SK-N-SH (cell line): ENCODE data around the gene SLC8A1.
A peak's percentile ranks its signal among the peaks of the same experiment; 100 is the strongest.

Experiments
- CHD2 ChIP-seq: fragments of 150-350 bp; IDR thresholded peaks from 2 replicates; pipeline ENCODE4 v1.6.1; 2018; ENCODE audit warnings: low read length; ENCODE audit not compliant: partially characterized antibody
- GABPA ChIP-seq: IDR thresholded peaks from 2 replicates; pipeline ENCODE4 v1.4.0; 2012; ENCODE audit warnings: low read depth, mild to moderate bottlenecking
- JUND ChIP-seq: IDR thresholded peaks from 2 replicates; pipeline ENCODE4 v1.4.0; 2012
- MAX ChIP-seq: IDR thresholded peaks from 2 replicates; pipeline ENCODE4 v1.4.0; 2012; ENCODE audit warnings: low read depth
- NFIC ChIP-seq: IDR thresholded peaks from 2 replicates; pipeline ENCODE4 v1.4.0; 2012; ENCODE audit warnings: borderline replicate concordance
- POLR2AphosphoS5 ChIP-seq: IDR thresholded peaks from 2 replicates; pipeline ENCODE4 v1.6.1; 2012; ENCODE audit warnings: low read depth, low read length
- TCF12 ChIP-seq: IDR thresholded peaks from 2 replicates; pipeline ENCODE4 v1.4.0; 2012
- TF ChIP-seq, protein P1 (sequence below): IDR thresholded peaks from 2 replicates; pipeline ENCODE4; 2012
- TF ChIP-seq, protein P2 (sequence below): IDR thresholded peaks from 2 replicates; pipeline ENCODE4 v1.4.0; 2012; ENCODE audit warnings: low read depth, borderline replicate concordance
- TF ChIP-seq, protein P3 (sequence below): fragments of 200-600 bp; sonication (generic); IDR thresholded peaks from 2 replicates; pipeline ENCODE4 v1.6.1; 2017; ENCODE audit warnings: antibody characterized with exemption, mild to moderate bottlenecking, moderate library complexity

DNA sequence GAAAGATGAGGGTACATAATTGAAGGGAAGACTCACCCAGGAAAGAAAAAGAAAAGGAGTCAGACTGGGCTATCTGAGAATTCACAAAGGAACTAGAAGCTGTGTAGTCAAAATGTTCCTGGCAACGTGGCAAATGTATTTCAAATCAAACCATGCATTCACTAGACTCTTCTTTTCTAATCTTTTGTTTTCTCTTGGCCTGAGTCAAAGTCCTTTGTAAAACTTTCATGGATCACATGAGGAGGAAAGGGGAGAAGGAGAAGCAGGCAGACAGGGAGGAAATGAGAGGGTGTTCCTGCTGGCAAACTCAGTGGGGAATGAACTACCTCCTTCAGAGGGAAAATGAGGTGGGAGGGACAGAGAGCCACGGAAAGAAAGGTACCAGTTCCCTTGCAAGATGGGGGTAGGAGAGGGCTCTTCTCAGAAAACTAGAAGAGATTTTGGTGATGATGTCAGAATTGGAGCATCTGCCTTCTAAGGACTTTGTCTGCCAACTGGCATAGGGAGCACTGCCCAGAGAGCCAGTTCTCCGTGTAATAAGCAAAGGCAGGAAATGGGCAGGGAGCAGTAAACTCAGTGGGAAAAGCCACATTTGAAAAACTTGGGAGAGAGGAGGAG is 51.4 kb downstream of the SLC8A1 start:
- TF ChIP-seq, protein P1, sequence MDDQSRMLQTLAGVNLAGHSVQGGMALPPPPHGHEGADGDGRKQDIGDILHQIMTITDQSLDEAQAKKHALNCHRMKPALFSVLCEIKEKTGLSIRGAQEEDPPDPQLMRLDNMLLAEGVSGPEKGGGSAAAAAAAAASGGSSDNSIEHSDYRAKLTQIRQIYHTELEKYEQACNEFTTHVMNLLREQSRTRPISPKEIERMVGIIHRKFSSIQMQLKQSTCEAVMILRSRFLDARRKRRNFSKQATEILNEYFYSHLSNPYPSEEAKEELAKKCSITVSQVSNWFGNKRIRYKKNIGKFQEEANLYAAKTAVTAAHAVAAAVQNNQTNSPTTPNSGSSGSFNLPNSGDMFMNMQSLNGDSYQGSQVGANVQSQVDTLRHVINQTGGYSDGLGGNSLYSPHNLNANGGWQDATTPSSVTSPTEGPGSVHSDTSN, result no peak
- TF ChIP-seq, protein P2, sequence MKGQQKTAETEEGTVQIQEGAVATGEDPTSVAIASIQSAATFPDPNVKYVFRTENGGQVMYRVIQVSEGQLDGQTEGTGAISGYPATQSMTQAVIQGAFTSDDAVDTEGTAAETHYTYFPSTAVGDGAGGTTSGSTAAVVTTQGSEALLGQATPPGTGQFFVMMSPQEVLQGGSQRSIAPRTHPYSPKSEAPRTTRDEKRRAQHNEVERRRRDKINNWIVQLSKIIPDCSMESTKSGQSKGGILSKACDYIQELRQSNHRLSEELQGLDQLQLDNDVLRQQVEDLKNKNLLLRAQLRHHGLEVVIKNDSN, result no peak
- TF ChIP-seq MAX (no peak), CHD2 (no peak), NFIC (peak; percentile 47; the same call in 1 of the 2 replicates), TCF12 (peak; percentile 29), JUND (no peak), GABPA (no peak), POLR2AphosphoS5 (no peak)
- TF ChIP-seq, protein P3, sequence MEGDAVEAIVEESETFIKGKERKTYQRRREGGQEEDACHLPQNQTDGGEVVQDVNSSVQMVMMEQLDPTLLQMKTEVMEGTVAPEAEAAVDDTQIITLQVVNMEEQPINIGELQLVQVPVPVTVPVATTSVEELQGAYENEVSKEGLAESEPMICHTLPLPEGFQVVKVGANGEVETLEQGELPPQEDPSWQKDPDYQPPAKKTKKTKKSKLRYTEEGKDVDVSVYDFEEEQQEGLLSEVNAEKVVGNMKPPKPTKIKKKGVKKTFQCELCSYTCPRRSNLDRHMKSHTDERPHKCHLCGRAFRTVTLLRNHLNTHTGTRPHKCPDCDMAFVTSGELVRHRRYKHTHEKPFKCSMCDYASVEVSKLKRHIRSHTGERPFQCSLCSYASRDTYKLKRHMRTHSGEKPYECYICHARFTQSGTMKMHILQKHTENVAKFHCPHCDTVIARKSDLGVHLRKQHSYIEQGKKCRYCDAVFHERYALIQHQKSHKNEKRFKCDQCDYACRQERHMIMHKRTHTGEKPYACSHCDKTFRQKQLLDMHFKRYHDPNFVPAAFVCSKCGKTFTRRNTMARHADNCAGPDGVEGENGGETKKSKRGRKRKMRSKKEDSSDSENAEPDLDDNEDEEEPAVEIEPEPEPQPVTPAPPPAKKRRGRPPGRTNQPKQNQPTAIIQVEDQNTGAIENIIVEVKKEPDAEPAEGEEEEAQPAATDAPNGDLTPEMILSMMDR, result no peak
